HepG2 (cell line): ENCODE measurements around the gene ILRUN. TPM values are rescaled to one million over a fixed set of nuclear protein-coding genes. Genes with fewer than 3 reads are reported as not detected.
A peak's percentile ranks its signal among the peaks of the same experiment; 100 is the strongest.

Experiments used
- AKAP8 ChIP-seq: sonication (generic); formaldehyde crosslinking; IDR thresholded peaks from 2 replicates; pipeline ENCODE4 v1.5.1; 2020; ENCODE audit warnings: mild to moderate bottlenecking, missing genetic modification reagents
- CBX2 ChIP-seq, 2 experiments: fragments of 200-600 bp in 1 of 2; sonication (generic); formaldehyde crosslinking in 1 of 2; IDR thresholded peaks; 2 replicates each; pipeline versions ENCODE4 v1.7.0 to v1.8.1; 2018 to 2022; ENCODE audit warnings: low read depth in 2 of 2, low read length in 1 of 2, mild to moderate bottlenecking in 1 of 2, missing genetic modification reagents in 1 of 2
- CREB1 ChIP-seq, 2 experiments: fragments of 450-650 bp in 1 of 2; IDR thresholded peaks; 2 replicates each; pipeline ENCODE4 v1.6.1; 2016 to 2017; ENCODE audit warnings: control low read depth in 1 of 2, mild to moderate bottlenecking in 1 of 2, missing compliant biosample characterization in 1 of 2, missing genetic modification characterization in 1 of 2
- DNMT3B ChIP-seq: conservative IDR thresholded peaks from 2 replicates; pipeline ENCODE4 v1.6.1; 2016; ENCODE audit warnings: missing biosample characterization, control low read depth
- HBP1 ChIP-seq: IDR thresholded peaks from 2 replicates; pipeline ENCODE4 v1.6.1; 2016; ENCODE audit warnings: low read depth, control low read depth
- HMGXB4 ChIP-seq, 2 experiments: sonication (generic) in 1 of 2; formaldehyde crosslinking in 1 of 2; IDR thresholded peaks; 2 replicates each; pipeline versions ENCODE4 v1.4.0 to v1.6.1; 2018 to 2020; ENCODE audit warnings: missing genetic modification reagents in 2 of 2, borderline replicate concordance in 1 of 2, low read depth in 1 of 2, mild to moderate bottlenecking in 1 of 2, missing biosample characterization in 1 of 2
- KLF15 ChIP-seq: sonication (generic); formaldehyde crosslinking; IDR thresholded peaks from 2 replicates; pipeline ENCODE4 v1.8.1; 2023; ENCODE audit warnings: borderline replicate concordance, mild to moderate bottlenecking, inconsistent platforms, missing genetic modification reagents, mixed read lengths
- MED1 ChIP-seq: sonication (generic); formaldehyde crosslinking; IDR thresholded peaks from 2 replicates; pipeline ENCODE4 v1.4.0; 2020; ENCODE audit warnings: missing genetic modification reagents
- MIXL1 ChIP-seq: IDR thresholded peaks from 2 replicates; pipeline ENCODE4 v1.6.1; 2016
- NCOA1 ChIP-seq: sonication (generic); formaldehyde crosslinking; IDR thresholded peaks from 2 replicates; pipeline ENCODE4 v1.9.0; 2021; ENCODE audit warnings: missing genetic modification reagents
- NR1H2 ChIP-seq: sonication (generic); formaldehyde crosslinking; IDR thresholded peaks from 2 replicates; pipeline ENCODE4 v1.8.1; 2022; ENCODE audit warnings: low read depth, missing genetic modification reagents, borderline replicate concordance
- RNF219 ChIP-seq: sonication (generic); formaldehyde crosslinking; IDR thresholded peaks from 2 replicates; pipeline ENCODE4 v1.5.0; 2020; ENCODE audit warnings: mild to moderate bottlenecking, missing genetic modification reagents
- SNRNP70 ChIP-seq: fragments of 200-400 bp; formaldehyde crosslinking; IDR thresholded peaks from 2 replicates; pipeline ENCODE4 v1.6.1; 2017; ENCODE audit warnings: mild to moderate bottlenecking, low read depth, low read length, moderate library complexity
- SRF ChIP-seq: IDR thresholded peaks from 2 replicates; pipeline ENCODE4 v1.6.1; 2011; ENCODE audit warnings: mild to moderate bottlenecking, low read depth, low read length, moderate library complexity
- SRY ChIP-seq: sonication (generic); formaldehyde crosslinking; IDR thresholded peaks from 2 replicates; pipeline ENCODE4 v1.8.0; 2022; ENCODE audit warnings: mild to moderate bottlenecking, missing genetic modification reagents
- SSRP1 ChIP-seq: IDR thresholded peaks from 2 replicates; pipeline ENCODE4 v1.6.1; 2016; ENCODE audit warnings: control low read depth
- TEAD3 ChIP-seq: optimal IDR thresholded peaks from 2 replicates; pipeline ENCODE3; 2016; ENCODE audit warnings: borderline replicate concordance
- TRIM24 ChIP-seq: sonication (generic); formaldehyde crosslinking; IDR thresholded peaks from 2 replicates; pipeline ENCODE4 v1.8.0; 2022; ENCODE audit warnings: mild to moderate bottlenecking, missing genetic modification reagents
- ZMAT3 ChIP-seq: sonication (generic); formaldehyde crosslinking; conservative IDR thresholded peaks from 2 replicates; pipeline ENCODE4 v1.7.0; 2021; ENCODE audit warnings: missing genetic modification reagents
- ZNF33B ChIP-seq: sonication (generic); formaldehyde crosslinking; IDR thresholded peaks from 2 replicates; pipeline ENCODE4 v1.5.1; 2020; ENCODE audit warnings: mild to moderate bottlenecking, missing genetic modification reagents
- ZNF44 ChIP-seq: sonication (generic); formaldehyde crosslinking; IDR thresholded peaks from 2 replicates; pipeline ENCODE4 v1.5.1; 2020; ENCODE audit warnings: mild to moderate bottlenecking, missing genetic modification reagents
- ZNF543 ChIP-seq: sonication (generic); formaldehyde crosslinking; IDR thresholded peaks from 2 replicates; pipeline ENCODE4 v1.4.0; 2020; ENCODE audit warnings: mild to moderate bottlenecking, missing genetic modification reagents
- ZNF589 ChIP-seq: sonication (generic); formaldehyde crosslinking; conservative IDR thresholded peaks from 2 replicates; pipeline ENCODE4 v1.8.0; 2022; ENCODE audit warnings: mild to moderate bottlenecking, moderate library complexity, missing genetic modification reagents
- ZNF746 ChIP-seq: sonication (generic); formaldehyde crosslinking; IDR thresholded peaks from 2 replicates; pipeline ENCODE4 v1.8.0; 2022; ENCODE audit warnings: mild to moderate bottlenecking, missing genetic modification reagents
- ZNF773 ChIP-seq: sonication (generic); formaldehyde crosslinking; IDR thresholded peaks from 2 replicates; pipeline ENCODE4 v1.4.0; 2020; ENCODE audit warnings: missing genetic modification reagents, borderline replicate concordance
- ZNF781 ChIP-seq: sonication (generic); formaldehyde crosslinking; IDR thresholded peaks from 2 replicates; pipeline ENCODE4 v1.5.1; 2020; ENCODE audit warnings: borderline replicate concordance, mild to moderate bottlenecking, missing genetic modification reagents; ENCODE audit errors: not compliant biosample characterization
- polyA plus RNA-seq, 8 experiments: library from polyadenylated mRNA; depleted of rRNA in 3 of 8; stranded (reverse) in 7 of 8; unstranded in 1 of 8; fragments of >200 nt; fragmentation: Illumina TruSeq in 4 of 8; extraction: Trizol in 4 of 8; gene quantifications; 2 replicates each; pipeline versions ENCODE4 v1.2.1 to v1.2.3, GENCODE V29; 2011 to 2016; ENCODE audit warnings: low read depth in 4 of 8, missing spikeins in 1 of 8, mixed read lengths in 1 of 8; ENCODE audit not compliant: insufficient read depth in 1 of 8
- total RNA-seq, 5 experiments: library from RNA; depleted of rRNA; stranded (reverse); fragments of >200 nt; fragmentation: Illumina TruSeq; extraction: Trizol; gene quantifications; 2 replicates each; pipeline ENCODE4 v1.2.3, GENCODE V29; 2016; ENCODE audit warnings: low read depth in 1 of 5

ILRUN gene
- total and polyA plus RNA-seq, 2 of the 13 experiments (the other 11 are each of a cell fraction or from before 2014, with no cell fraction given) = 45.5 to 66.6 TPM

GRCh38 chr6:34657307-34657978, 39.1 kb downstream of the ILRUN start (continued):
- TF ChIP-seq NR1H2 (CRISPR knock-in tag) (no peak), SRY (CRISPR knock-in tag) (no peak), MED1 (CRISPR knock-in tag) (peak; percentile 94), DNMT3B (CRISPR knock-in tag) (peak; percentile 82; the same call in 1 of the 2 replicates), SRF (0 out of 2 replicates have a peak, but pooled peaks have one; percentile 2), CBX2 (IDR thresholded peaks at IDR 0.05; ENCODE audit: low read depth, low read length) (no peak), CBX2 (CRISPR knock-in tag; IDR thresholded peaks at IDR 0.05; ENCODE audit: low read depth) (no peak), AKAP8 (CRISPR knock-in tag) (no peak), ZNF589 (CRISPR knock-in tag) (no peak), ZMAT3 (CRISPR knock-in tag) (no peak), ZNF543 (CRISPR knock-in tag) (no peak), SSRP1 (CRISPR knock-in tag) (peak; percentile 56; the same call in 1 of the 2 replicates), SNRNP70 (no peak), ZNF33B (CRISPR knock-in tag) (no peak), RNF219 (CRISPR knock-in tag) (no peak), ZNF746 (CRISPR knock-in tag) (no peak), HMGXB4 (CRISPR knock-in tag; IDR thresholded peaks at IDR 0.05; ENCODE audit: borderline replicate concordance in 1 of 2, low read depth in 1 of 2) (peak in 1 of 2 experiments; percentile 72; a peak in 3 of 4 replicates), NCOA1 (CRISPR knock-in tag) (no peak), KLF15 (CRISPR knock-in tag) (no peak), ZNF773 (CRISPR knock-in tag) (no peak), MIXL1 (peak; percentile 54; the same call in 1 of the 2 replicates), CREB1 (IDR thresholded peaks at IDR 0.05) (no peak), CREB1 (CRISPR knock-in tag; IDR thresholded peaks at IDR 0.05) (peak; percentile 80), HBP1 (CRISPR knock-in tag) (peak; percentile 76; the same call in 1 of the 2 replicates), ZNF44 (CRISPR knock-in tag) (no peak; the same call in 1 of the 2 replicates), TRIM24 (no peak), ZNF781 (CRISPR knock-in tag) (no peak), TEAD3 (CRISPR knock-in tag) (peak; percentile 91)
